HepG2 (cell line): ENCODE data around the gene L1CAM. TPM values are rescaled to one million over a fixed set of nuclear protein-coding genes. Genes with fewer than 3 reads are reported as not detected.

Source experiments
- BATF2 ChIP-seq: sonication (generic); formaldehyde crosslinking; IDR thresholded peaks from 2 replicates; pipeline ENCODE4 v1.8.0; 2022; ENCODE audit warnings: mild to moderate bottlenecking, missing genetic modification reagents, moderate library complexity
- CREM ChIP-seq, 2 experiments: sonication (generic) in 1 of 2; formaldehyde crosslinking in 1 of 2; IDR thresholded peaks; 2 replicates each; pipeline versions ENCODE4 v1.4.0 to v1.6.1; 2016 to 2020; ENCODE audit warnings: antibody characterized with exemption in 1 of 2, mild to moderate bottlenecking in 1 of 2, missing genetic modification reagents in 1 of 2
- FOSL1 ChIP-seq: sonication (generic); formaldehyde crosslinking; IDR thresholded peaks from 2 replicates; pipeline ENCODE4 v1.9.0; 2021; ENCODE audit warnings: missing genetic modification reagents, borderline replicate concordance
- GFI1 ChIP-seq: sonication (generic); formaldehyde crosslinking; IDR thresholded peaks from 2 replicates; pipeline ENCODE4 v1.5.0; 2020; ENCODE audit warnings: missing genetic modification reagents, mild to moderate bottlenecking, borderline replicate concordance
- HMGA1 ChIP-seq: sonication (generic); formaldehyde crosslinking; conservative IDR thresholded peaks from 2 replicates; pipeline ENCODE4 v1.4.0; 2020; ENCODE audit warnings: missing genetic modification reagents
- HNRNPLL ChIP-seq: fragments of 200-400 bp; formaldehyde crosslinking; IDR thresholded peaks from 2 replicates; pipeline ENCODE4 v1.6.1; 2017; ENCODE audit warnings: mild to moderate bottlenecking, low read depth, low read length; ENCODE audit not compliant: poor library complexity, severe bottlenecking
- MED13 ChIP-seq: sonication (generic); formaldehyde crosslinking; IDR thresholded peaks from 2 replicates; pipeline ENCODE4 v1.5.0; 2020; ENCODE audit warnings: missing genetic modification reagents
- MEIS2 ChIP-seq: sonication (generic); formaldehyde crosslinking; IDR thresholded peaks from 2 replicates; pipeline ENCODE4 v1.9.0; 2021; ENCODE audit warnings: mild to moderate bottlenecking, missing genetic modification reagents
- PCBP1 ChIP-seq: fragments of 200-400 bp; formaldehyde crosslinking; IDR thresholded peaks from 2 replicates; pipeline ENCODE4 v1.6.1; 2017; ENCODE audit warnings: mild to moderate bottlenecking, low read depth, low read length, borderline replicate concordance
- PHB2 ChIP-seq: fragments of 450-650 bp; IDR thresholded peaks from 2 replicates; pipeline ENCODE4 v1.6.1; 2018; ENCODE audit not compliant: partially characterized antibody
- POGZ ChIP-seq: sonication (generic); formaldehyde crosslinking; IDR thresholded peaks from 2 replicates; pipeline ENCODE4 v1.4.0; 2020; ENCODE audit warnings: mild to moderate bottlenecking, missing genetic modification reagents
- RORA ChIP-seq: sonication (generic); formaldehyde crosslinking; IDR thresholded peaks from 2 replicates; pipeline ENCODE4 v1.5.0; 2020; ENCODE audit warnings: mild to moderate bottlenecking, missing genetic modification reagents, moderate library complexity
- SOX6 ChIP-seq, 2 experiments: fragments of 450-650 bp in 1 of 2; sonication (generic) in 1 of 2; formaldehyde crosslinking in 1 of 2; IDR thresholded peaks; 2 replicates each; pipeline versions ENCODE4 v1.4.0 to v1.6.1; 2017 to 2020; ENCODE audit warnings: antibody characterized with exemption in 1 of 2, mild to moderate bottlenecking in 1 of 2, missing genetic modification reagents in 1 of 2
- SPEN ChIP-seq: sonication (generic); formaldehyde crosslinking; IDR thresholded peaks from 2 replicates; pipeline ENCODE4 v1.5.1; 2020; ENCODE audit warnings: low read depth, mild to moderate bottlenecking, missing genetic modification reagents
- SUZ12 ChIP-seq: fragments of 150-350 bp; IDR thresholded peaks from 2 replicates; pipeline ENCODE4 v1.6.1; 2014; ENCODE audit warnings: low read depth, low read length
- ZBED4 ChIP-seq: sonication (generic); formaldehyde crosslinking; IDR thresholded peaks from 2 replicates; pipeline ENCODE4 v1.4.0; 2020; ENCODE audit warnings: missing genetic modification reagents, borderline replicate concordance
- ZBTB37 ChIP-seq: sonication (generic); formaldehyde crosslinking; IDR thresholded peaks from 2 replicates; pipeline ENCODE4 v1.4.0; 2020; ENCODE audit warnings: mild to moderate bottlenecking, missing genetic modification reagents
- ZMYM3 ChIP-seq: sonication (generic); formaldehyde crosslinking; IDR thresholded peaks from 2 replicates; pipeline ENCODE4 v1.5.1; 2020; ENCODE audit warnings: mild to moderate bottlenecking, missing genetic modification reagents
- ZNF17 ChIP-seq: sonication (generic); formaldehyde crosslinking; IDR thresholded peaks from 2 replicates; pipeline ENCODE4 v1.5.0; 2020; ENCODE audit warnings: mild to moderate bottlenecking, missing genetic modification reagents
- ZNF576 ChIP-seq: sonication (generic); formaldehyde crosslinking; IDR thresholded peaks from 2 replicates; pipeline ENCODE4 v1.4.0; 2020; ENCODE audit warnings: mild to moderate bottlenecking, missing genetic modification reagents
- ZSCAN30 ChIP-seq: sonication (generic); formaldehyde crosslinking; IDR thresholded peaks from 2 replicates; pipeline ENCODE4 v1.5.0; 2020; ENCODE audit warnings: mild to moderate bottlenecking, missing genetic modification reagents
- polyA plus RNA-seq, 8 experiments: library from polyadenylated mRNA; depleted of rRNA in 3 of 8; stranded (reverse) in 7 of 8; unstranded in 1 of 8; fragments of >200 nt; fragmentation: Illumina TruSeq in 4 of 8; extraction: Trizol in 4 of 8; gene quantifications; 2 replicates each; pipeline versions ENCODE4 v1.2.1 to v1.2.3, GENCODE V29; 2011 to 2016; ENCODE audit warnings: low read depth in 4 of 8, missing spikeins in 1 of 8, mixed read lengths in 1 of 8; ENCODE audit not compliant: insufficient read depth in 1 of 8
- total RNA-seq, 5 experiments: library from RNA; depleted of rRNA; stranded (reverse); fragments of >200 nt; fragmentation: Illumina TruSeq; extraction: Trizol; gene quantifications; 2 replicates each; pipeline ENCODE4 v1.2.3, GENCODE V29; 2016; ENCODE audit warnings: low read depth in 1 of 5
- TF ChIP-seq, protein P1 (sequence below): sonication (generic); formaldehyde crosslinking; IDR thresholded peaks from 2 replicates; pipeline ENCODE4 v1.8.0; 2022; ENCODE audit warnings: mild to moderate bottlenecking, missing genetic modification reagents

L1CAM gene
- total and polyA plus RNA-seq, 2 of the 13 experiments (the other 11 are each of a cell fraction or from before 2014, with no cell fraction given): 1.4 to 2.0 TPM

DNA sequence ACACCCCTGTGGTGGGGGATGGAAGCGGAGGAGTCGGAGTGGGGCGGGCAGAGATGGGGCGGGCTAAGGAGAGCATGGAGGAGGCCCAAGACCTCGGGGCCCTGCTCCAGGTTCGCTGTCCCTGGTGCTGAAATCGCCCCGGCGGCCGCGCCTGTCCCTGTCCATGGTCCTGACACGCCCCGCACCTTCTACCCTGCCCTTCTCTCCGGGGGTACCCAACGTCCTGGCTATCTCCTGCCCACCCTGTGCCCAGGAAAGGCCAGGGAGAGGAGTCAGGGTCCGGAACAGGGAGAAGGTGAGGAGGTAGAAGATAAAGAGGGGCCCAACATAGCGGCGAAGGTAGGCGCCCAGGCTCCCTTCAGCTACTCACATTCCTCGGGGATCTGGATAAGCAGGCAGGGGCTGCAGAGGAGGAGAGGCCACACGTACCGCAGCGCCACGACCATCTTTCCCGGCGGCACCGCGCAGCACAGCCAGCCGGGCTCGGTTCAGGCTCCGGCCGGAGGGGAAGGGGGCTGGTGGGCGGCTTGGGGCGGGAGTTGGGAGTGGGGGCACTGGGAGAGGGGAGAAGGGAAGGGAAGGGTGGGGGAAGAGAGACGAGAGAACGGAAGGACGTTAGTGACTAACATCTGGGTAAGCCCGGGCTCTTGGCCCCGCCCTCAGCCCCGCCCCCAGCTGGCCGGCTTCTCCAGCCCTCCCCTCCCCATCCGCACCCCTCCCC lies 10.4 kb downstream of the L1CAM start (continued):
- TF ChIP-seq, protein P1, sequence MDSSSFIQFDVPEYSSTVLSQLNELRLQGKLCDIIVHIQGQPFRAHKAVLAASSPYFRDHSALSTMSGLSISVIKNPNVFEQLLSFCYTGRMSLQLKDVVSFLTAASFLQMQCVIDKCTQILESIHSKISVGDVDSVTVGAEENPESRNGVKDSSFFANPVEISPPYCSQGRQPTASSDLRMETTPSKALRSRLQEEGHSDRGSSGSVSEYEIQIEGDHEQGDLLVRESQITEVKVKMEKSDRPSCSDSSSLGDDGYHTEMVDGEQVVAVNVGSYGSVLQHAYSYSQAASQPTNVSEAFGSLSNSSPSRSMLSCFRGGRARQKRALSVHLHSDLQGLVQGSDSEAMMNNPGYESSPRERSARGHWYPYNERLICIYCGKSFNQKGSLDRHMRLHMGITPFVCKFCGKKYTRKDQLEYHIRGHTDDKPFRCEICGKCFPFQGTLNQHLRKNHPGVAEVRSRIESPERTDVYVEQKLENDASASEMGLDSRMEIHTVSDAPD (CRISPR knock-in tag): peak; percentile 70
- TF ChIP-seq BATF2 (CRISPR knock-in tag): peak; percentile 98
- no peak for TF ChIP-seq PCBP1
- peak; percentile 93 for TF ChIP-seq ZBTB37
- no peak for TF ChIP-seq SOX6 (IDR thresholded peaks at IDR 0.05)
- TF ChIP-seq SOX6 (CRISPR knock-in tag; IDR thresholded peaks at IDR 0.05): peak; percentile 77
- TF ChIP-seq ZNF576 (CRISPR knock-in tag): no peak
- peak; percentile 90 for TF ChIP-seq FOSL1 (CRISPR knock-in tag)
- 0 out of 2 replicates have a peak, but pooled peaks have one; percentile 45 for TF ChIP-seq POGZ
- TF ChIP-seq ZBED4 (CRISPR knock-in tag): peak; percentile 99
- peak; percentile 93 for TF ChIP-seq RORA (CRISPR knock-in tag)
- no peak for TF ChIP-seq PHB2
- TF ChIP-seq ZSCAN30 (CRISPR knock-in tag): peak; percentile 99
- no peak for TF ChIP-seq SUZ12
- no peak for TF ChIP-seq CREM (IDR thresholded peaks at IDR 0.05)
- peak; percentile 60 for TF ChIP-seq CREM (CRISPR knock-in tag; IDR thresholded peaks at IDR 0.05)
- TF ChIP-seq ZNF17 (CRISPR knock-in tag): peak; percentile 98
- no peak for TF ChIP-seq HMGA1 (CRISPR knock-in tag)
- peak; percentile 98 for TF ChIP-seq SPEN (CRISPR knock-in tag)
- TF ChIP-seq HNRNPLL: no peak
- TF ChIP-seq MEIS2 (CRISPR knock-in tag): peak; percentile 100
- peak; percentile 48; the same call in 1 of the 2 replicates for TF ChIP-seq ZMYM3
- TF ChIP-seq GFI1 (CRISPR knock-in tag): peak; percentile 92
- TF ChIP-seq MED13: peak; percentile 99
